ENCODE data around the gene MAEA. TPM values are rescaled to one million over a fixed set of nuclear protein-coding genes. Genes with fewer than 3 reads are reported as not detected.

MAEA gene
- polyA plus RNA-seq, 2 of the 4 experiments (the other 2 are of a cell fraction), result 46.1 to 58.4 TPM

- 96% methylated on average over 13 of the region's 41 CpGs for WGBS (ENCODE audit: missing lambda C conversion rate)
- Histone ChIP-seq H3K4me3 (no peak overlapping the region), H3K4me2 (no peak overlapping the region), H3K27ac (no peak overlapping the region), H3K9me3 (no peaks in the 10 kb centered on the region), H3K4me1 (no peaks in the 10 kb centered on the region)
- FAIRE-seq (no peak), DNase-seq (ENCODE audit: low read depth in 1 of 2, low spot score in 1 of 2) (no peak), ATAC-seq (no peak)
- TF ChIP-seq GATA3 (IDR thresholded peaks at IDR 0.05; ENCODE audit: borderline replicate concordance), result no peak
- no peak for TF ChIP-seq PBX3 (IDR thresholded peaks at IDR 0.05)
- no peak for TF ChIP-seq HEYL (CRISPR knock-in tag; IDR thresholded peaks at IDR 0.05)
- no peak for TF ChIP-seq JUN (IDR thresholded peaks at IDR 0.05)
- no peak for TF ChIP-seq HMGXB4 (CRISPR knock-in tag; IDR thresholded peaks at IDR 0.05; ENCODE audit: borderline replicate concordance)
- no peak for TF ChIP-seq RCOR1 (IDR thresholded peaks at IDR 0.05; ENCODE audit: low read depth, low read length)
- TF ChIP-seq EP300 (IDR thresholded peaks at IDR 0.05), result no peak
- TF ChIP-seq TP53 (CRISPR knock-in tag; IDR thresholded peaks at IDR 0.05), result no peak
- no peak for TF ChIP-seq KDM1A (IDR thresholded peaks at IDR 0.05; ENCODE audit: low read depth)
- no peak for TF ChIP-seq RARB (CRISPR knock-in tag; IDR thresholded peaks at IDR 0.05)
- TF ChIP-seq HES2 (IDR thresholded peaks at IDR 0.05), result no peak
- ChIA-PET CTCF (no interaction called here), POLR2A (no interaction called here)
Observed at GRCh38 chr4:1337951-1338751, 48.5 kb downstream of the MAEA start.

- no peak overlapping the region for H3K4me3 ChIP-seq
- H3K9me3 ChIP-seq, result no peaks in the 10 kb centered on the region
- H3K27ac ChIP-seq, result no peak overlapping the region
- DNase-seq (ENCODE audit: low read depth in 1 of 2, low spot score in 1 of 2), result no peak
- 87% methylated on average over 32 of the region's 38 CpGs for WGBS (ENCODE audit: missing lambda C conversion rate)
- no peak for ATAC-seq
- H3K4me2 ChIP-seq, result no peak overlapping the region
- ChIA-PET CTCF (no interaction called here), POLR2A (no interaction called here)
- TF ChIP-seq ATOH8 (CRISPR knock-in tag; IDR thresholded peaks at IDR 0.05; ENCODE audit: low read depth) (no peak), ZFP36 (IDR thresholded peaks at IDR 0.05; ENCODE audit: borderline replicate concordance, partially characterized antibody) (no peak), HEYL (CRISPR knock-in tag; IDR thresholded peaks at IDR 0.05) (no peak), EHMT2 (IDR thresholded peaks at IDR 0.05; ENCODE audit: low read depth) (no peak), CHD2 (IDR thresholded peaks at IDR 0.05; ENCODE audit: low read length, partially characterized antibody) (no peak), EP300 (IDR thresholded peaks at IDR 0.05) (no peak), KDM5A (IDR thresholded peaks at IDR 0.05) (no peak), BCL3 (IDR thresholded peaks at IDR 0.05) (no peak)
- FAIRE-seq, result no peak
- H3K4me1 ChIP-seq, result no peaks in the 10 kb centered on the region
Observed at GRCh38 chr4:1338752-1339414, 49.2 kb downstream of the MAEA start.

Data from A549 (cell line).